Ishikawa (cell line): ENCODE measurements around the gene NFYC.

Source experiments
- CEBPB ChIP-seq: IDR thresholded peaks from 2 replicates; pipeline ENCODE4 v1.6.1; 2012
- CREB1 ChIP-seq: IDR thresholded peaks from 2 replicates; pipeline ENCODE4 v1.6.1; 2012; ENCODE audit warnings: low read depth
- EGR1 ChIP-seq: IDR thresholded peaks from 2 replicates; pipeline ENCODE4 v1.6.1; 2012
- EP300 ChIP-seq: IDR thresholded peaks from 2 replicates; pipeline ENCODE4 v1.6.1; 2012; ENCODE audit warnings: borderline replicate concordance
- FOXM1 ChIP-seq: IDR thresholded peaks from 2 replicates; pipeline ENCODE4 v1.6.1; 2012; ENCODE audit warnings: low read depth, borderline replicate concordance
- RAD21 ChIP-seq: IDR thresholded peaks from 2 replicates; pipeline ENCODE4 v1.6.1; 2012; ENCODE audit warnings: low read depth
- TAF1 ChIP-seq: IDR thresholded peaks from 2 replicates; pipeline ENCODE4 v1.6.1; 2012; ENCODE audit warnings: low read depth, mild to moderate bottlenecking
- TCF12 ChIP-seq: IDR thresholded peaks from 2 replicates; pipeline ENCODE4 v1.6.1; 2012; ENCODE audit warnings: low read depth
- TEAD4 ChIP-seq: IDR thresholded peaks from 2 replicates; pipeline ENCODE4 v1.6.1; 2012
- YY1 ChIP-seq: IDR thresholded peaks from 2 replicates; pipeline ENCODE4 v1.6.1; 2012; ENCODE audit warnings: low read depth
- ZBTB7A ChIP-seq: IDR thresholded peaks from 2 replicates; pipeline ENCODE4 v1.6.1; 2012; ENCODE audit warnings: low read depth
- TF ChIP-seq, protein P1 (sequence below): IDR thresholded peaks from 2 replicates; pipeline ENCODE4 v1.6.1; 2012
- TF ChIP-seq, protein P2 (sequence below): IDR thresholded peaks from 2 replicates; pipeline ENCODE4 v1.6.1; 2012; ENCODE audit warnings: low read depth, mild to moderate bottlenecking
- TF ChIP-seq, protein P3 (sequence below): IDR thresholded peaks from 2 replicates; pipeline ENCODE4 v1.6.1; 2012

Gene NFYC

DNA sequence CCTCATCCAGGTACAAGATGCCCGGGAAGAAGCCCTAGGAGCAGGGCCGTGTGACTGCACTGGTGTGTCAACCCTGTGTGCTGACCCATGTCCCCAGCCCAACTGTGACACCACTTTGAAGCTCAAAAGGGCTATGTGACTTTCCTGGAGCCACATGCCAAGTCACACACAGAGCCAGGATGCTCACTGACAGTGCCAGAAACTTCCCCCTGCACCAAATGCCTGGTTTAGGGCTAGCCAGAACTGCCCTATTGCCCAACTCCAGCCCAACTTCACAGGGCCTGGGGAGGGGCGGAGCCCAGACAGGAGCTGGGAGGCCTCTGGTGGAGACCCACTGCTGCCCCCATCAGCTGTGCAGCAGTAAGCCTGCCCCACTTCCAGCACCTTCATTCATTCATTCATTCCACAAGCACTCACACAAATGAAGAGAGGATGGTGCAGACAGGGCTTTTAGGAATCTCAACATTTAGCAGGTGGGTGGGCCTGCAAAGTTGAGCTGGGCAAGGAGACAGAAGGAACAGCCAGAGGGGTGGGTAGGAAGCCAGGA is 128.8 kb downstream of the NFYC start:
- TF ChIP-seq EP300 (no peak), FOXM1 (no peak), CREB1 (no peak), TEAD4 (no peak), YY1 (no peak), ZBTB7A (no peak), RAD21 (no peak), TCF12 (no peak), TAF1 (no peak), EGR1 (no peak), CEBPB (no peak)
- TF ChIP-seq, protein P1, sequence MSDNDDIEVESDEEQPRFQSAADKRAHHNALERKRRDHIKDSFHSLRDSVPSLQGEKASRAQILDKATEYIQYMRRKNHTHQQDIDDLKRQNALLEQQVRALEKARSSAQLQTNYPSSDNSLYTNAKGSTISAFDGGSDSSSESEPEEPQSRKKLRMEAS: no peak
- TF ChIP-seq, protein P2, sequence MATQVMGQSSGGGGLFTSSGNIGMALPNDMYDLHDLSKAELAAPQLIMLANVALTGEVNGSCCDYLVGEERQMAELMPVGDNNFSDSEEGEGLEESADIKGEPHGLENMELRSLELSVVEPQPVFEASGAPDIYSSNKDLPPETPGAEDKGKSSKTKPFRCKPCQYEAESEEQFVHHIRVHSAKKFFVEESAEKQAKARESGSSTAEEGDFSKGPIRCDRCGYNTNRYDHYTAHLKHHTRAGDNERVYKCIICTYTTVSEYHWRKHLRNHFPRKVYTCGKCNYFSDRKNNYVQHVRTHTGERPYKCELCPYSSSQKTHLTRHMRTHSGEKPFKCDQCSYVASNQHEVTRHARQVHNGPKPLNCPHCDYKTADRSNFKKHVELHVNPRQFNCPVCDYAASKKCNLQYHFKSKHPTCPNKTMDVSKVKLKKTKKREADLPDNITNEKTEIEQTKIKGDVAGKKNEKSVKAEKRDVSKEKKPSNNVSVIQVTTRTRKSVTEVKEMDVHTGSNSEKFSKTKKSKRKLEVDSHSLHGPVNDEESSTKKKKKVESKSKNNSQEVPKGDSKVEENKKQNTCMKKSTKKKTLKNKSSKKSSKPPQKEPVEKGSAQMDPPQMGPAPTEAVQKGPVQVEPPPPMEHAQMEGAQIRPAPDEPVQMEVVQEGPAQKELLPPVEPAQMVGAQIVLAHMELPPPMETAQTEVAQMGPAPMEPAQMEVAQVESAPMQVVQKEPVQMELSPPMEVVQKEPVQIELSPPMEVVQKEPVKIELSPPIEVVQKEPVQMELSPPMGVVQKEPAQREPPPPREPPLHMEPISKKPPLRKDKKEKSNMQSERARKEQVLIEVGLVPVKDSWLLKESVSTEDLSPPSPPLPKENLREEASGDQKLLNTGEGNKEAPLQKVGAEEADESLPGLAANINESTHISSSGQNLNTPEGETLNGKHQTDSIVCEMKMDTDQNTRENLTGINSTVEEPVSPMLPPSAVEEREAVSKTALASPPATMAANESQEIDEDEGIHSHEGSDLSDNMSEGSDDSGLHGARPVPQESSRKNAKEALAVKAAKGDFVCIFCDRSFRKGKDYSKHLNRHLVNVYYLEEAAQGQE: no peak
- TF ChIP-seq, protein P3, sequence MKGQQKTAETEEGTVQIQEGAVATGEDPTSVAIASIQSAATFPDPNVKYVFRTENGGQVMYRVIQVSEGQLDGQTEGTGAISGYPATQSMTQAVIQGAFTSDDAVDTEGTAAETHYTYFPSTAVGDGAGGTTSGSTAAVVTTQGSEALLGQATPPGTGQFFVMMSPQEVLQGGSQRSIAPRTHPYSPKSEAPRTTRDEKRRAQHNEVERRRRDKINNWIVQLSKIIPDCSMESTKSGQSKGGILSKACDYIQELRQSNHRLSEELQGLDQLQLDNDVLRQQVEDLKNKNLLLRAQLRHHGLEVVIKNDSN: no peak
